GM12878 (cell line): ENCODE measurements around the gene RP2.

Experiments
- CTCF ChIP-seq, 3 experiments: IDR thresholded peaks in 2 of 3; conservative IDR thresholded peaks in 1 of 3; 2 replicates each; pipeline ENCODE4 v1.5.1; 2011; ENCODE audit warnings: low read depth in 3 of 3, low read length in 3 of 3, mild to moderate bottlenecking in 3 of 3, control low read depth in 2 of 3, moderate library complexity in 2 of 3, inconsistent platforms in 1 of 3, mixed read lengths in 1 of 3; ENCODE audit not compliant: control insufficient read depth in 2 of 3, insufficient read depth in 1 of 3; ENCODE audit errors: extremely low read depth in 1 of 3
- NBN ChIP-seq: fragments of 450-650 bp; IDR thresholded peaks from 2 replicates; pipeline ENCODE4 v1.6.1; 2016
- POLR2A ChIP-seq: IDR thresholded peaks from 2 replicates; pipeline ENCODE4 v1.6.1; 2011; ENCODE audit warnings: low read depth, mild to moderate bottlenecking, low read length
- PRDM15 ChIP-seq: fragments of 450-650 bp; formaldehyde crosslinking; IDR thresholded peaks from 2 replicates; pipeline ENCODE4 v1.4.0; 2020; ENCODE audit warnings: mild to moderate bottlenecking, moderate library complexity
- RFX5 ChIP-seq: IDR thresholded peaks from 2 replicates; pipeline ENCODE4 v1.6.1; 2011; ENCODE audit warnings: low read depth, low read length, improper control_type of control experiment
- TCF3 ChIP-seq: IDR thresholded peaks from 2 replicates; pipeline ENCODE4 v1.6.1; 2012; ENCODE audit warnings: low read depth, mild to moderate bottlenecking, low read length, borderline replicate concordance; ENCODE audit not compliant: insufficient read depth
- YY1 ChIP-seq: IDR thresholded peaks from 2 replicates; pipeline ENCODE4 v1.6.1; 2011; ENCODE audit warnings: low read depth, mild to moderate bottlenecking, low read length

- TF ChIP-seq YY1 (no peak), TCF3 (no peak), RFX5 (no peak), POLR2A (no peak), CTCF (IDR thresholded peaks at IDR 0.05 in 2 of 3, conservative IDR thresholded peaks at IDR 0.05 in 1 of 3; ENCODE audit: control insufficient read depth in 2 of 3, extremely low read depth in 1 of 3, insufficient read depth in 1 of 3, low read depth in 3 of 3, low read length in 3 of 3) (no peak), PRDM15 (no peak), NBN (no peak)
Measured at GRCh38 chrX:46788902-46789301, 47.9 kb upstream of the RP2 start.
